HG03571 (cell line): ENCODE measurements around the gene UQCC5.

ENCODE experiments used
- ATAC-seq: cut with Tn5 transposase; IDR thresholded peaks from one replicate; pipeline ENCODE4 v1.9.1; 2021; ENCODE audit not compliant: unreplicated experiment

The UQCC5 gene

GRCh38 chr3:52558436-52558835 lies 22.0 kb downstream of the UQCC5 start:
- no peak for ATAC-seq

DNA sequence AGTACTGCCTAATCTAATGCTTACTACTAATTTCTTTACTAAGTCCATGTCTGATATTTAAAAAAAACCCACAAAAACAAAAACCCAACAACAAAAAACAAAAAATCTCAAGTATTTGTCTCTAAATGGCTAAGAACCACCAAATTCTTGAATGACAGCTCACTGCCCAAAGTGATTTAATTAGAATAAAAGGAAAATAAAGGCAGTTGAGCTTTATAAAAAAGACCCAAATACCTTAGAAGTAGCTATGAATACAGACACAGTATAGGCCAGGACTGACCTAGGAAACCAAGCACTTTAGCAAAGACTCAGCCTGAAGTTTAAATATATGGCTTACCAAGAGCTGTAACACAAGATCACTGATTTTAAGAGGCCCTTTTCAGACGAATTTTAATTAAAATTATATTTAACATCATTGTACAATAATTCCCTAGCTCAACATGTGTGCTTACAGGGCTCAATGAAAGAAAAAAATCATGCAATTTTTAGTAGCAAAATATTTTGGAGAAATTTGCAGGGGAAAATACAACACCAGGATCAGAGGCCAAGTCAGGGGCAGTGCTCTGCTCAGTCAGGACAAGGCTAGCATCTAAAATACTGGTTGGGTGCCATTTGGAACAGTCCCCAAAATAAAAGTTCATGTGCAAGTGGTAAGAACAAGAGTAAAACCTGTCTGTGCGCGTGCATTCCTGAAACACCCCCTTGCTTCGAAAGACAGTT lies 24.8 kb downstream of the UQCC5 start:
- ATAC-seq: no peak

GRCh38 chr3:52563984-52564383 lies 27.6 kb downstream of the UQCC5 start:
- no peak for ATAC-seq

GRCh38 chr3:52568069-52568468 lies 31.7 kb downstream of the UQCC5 start:
- no peak for ATAC-seq

- ATAC-seq: no peak
Measured at GRCh38 chr3:52570076-52570475, 33.7 kb downstream of the UQCC5 start.

GRCh38 chr3:52572221-52572620 lies 35.8 kb downstream of the UQCC5 start:
- ATAC-seq: no peak

GRCh38 chr3:52574056-52574965 lies 37.9 kb downstream of the UQCC5 start:
- no peak for ATAC-seq
